Measurements from ENCODE around the gene KCNK16. TPM values are rescaled to one million over a fixed set of nuclear protein-coding genes. Genes with fewer than 3 reads are reported as not detected.

KCNK16 gene
- total RNA-seq, 1 donor from 2014 or later, result not detected

GRCh38 chr6:39363280-39363679 is 40.8 kb upstream of the KCNK16 start:
- Mint-ChIP-seq H3K9me3 (no peaks in the 10 kb centered on the region), H3K4me3 (no peak overlapping the region), H3K36me3 (no peaks in the 10 kb centered on the region), H3K27me3 (ENCODE audit: insufficient read depth, low read depth) (peaks cover 7% of the 10 kb centered on the region), H3K4me1 (peaks cover 30% of the 10 kb centered on the region), H3K27ac (no peak overlapping the region)
- TF ChIP-seq EZH2 (IDR thresholded peaks at IDR 0.05) (no peak), EZH2phosphoT487 (IDR thresholded peaks at IDR 0.05) (no peak)
- TF ChIP-seq, protein P1, sequence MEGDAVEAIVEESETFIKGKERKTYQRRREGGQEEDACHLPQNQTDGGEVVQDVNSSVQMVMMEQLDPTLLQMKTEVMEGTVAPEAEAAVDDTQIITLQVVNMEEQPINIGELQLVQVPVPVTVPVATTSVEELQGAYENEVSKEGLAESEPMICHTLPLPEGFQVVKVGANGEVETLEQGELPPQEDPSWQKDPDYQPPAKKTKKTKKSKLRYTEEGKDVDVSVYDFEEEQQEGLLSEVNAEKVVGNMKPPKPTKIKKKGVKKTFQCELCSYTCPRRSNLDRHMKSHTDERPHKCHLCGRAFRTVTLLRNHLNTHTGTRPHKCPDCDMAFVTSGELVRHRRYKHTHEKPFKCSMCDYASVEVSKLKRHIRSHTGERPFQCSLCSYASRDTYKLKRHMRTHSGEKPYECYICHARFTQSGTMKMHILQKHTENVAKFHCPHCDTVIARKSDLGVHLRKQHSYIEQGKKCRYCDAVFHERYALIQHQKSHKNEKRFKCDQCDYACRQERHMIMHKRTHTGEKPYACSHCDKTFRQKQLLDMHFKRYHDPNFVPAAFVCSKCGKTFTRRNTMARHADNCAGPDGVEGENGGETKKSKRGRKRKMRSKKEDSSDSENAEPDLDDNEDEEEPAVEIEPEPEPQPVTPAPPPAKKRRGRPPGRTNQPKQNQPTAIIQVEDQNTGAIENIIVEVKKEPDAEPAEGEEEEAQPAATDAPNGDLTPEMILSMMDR (IDR thresholded peaks at IDR 0.05), result no peak
- H3K9me3 ChIP-seq (ENCODE audit: low read depth), result no peaks in the 10 kb centered on the region
- H3K36me3 ChIP-seq, result no peaks in the 10 kb centered on the region
- no peak overlapping the region for H3K9ac ChIP-seq
- no peaks in the 10 kb centered on the region for H3K27me3 ChIP-seq
- H4K20me1 ChIP-seq (ENCODE audit: low read depth), result peaks cover 4% of the 10 kb centered on the region
- H3K27ac ChIP-seq, result no peak overlapping the region
- no peaks in the 10 kb centered on the region for H3K79me2 ChIP-seq (ENCODE audit: low read depth)
- H3F3A ChIP-seq (ENCODE audit: low read depth), result peaks cover 8% of the 10 kb centered on the region
- H3K4me3 ChIP-seq, result no peak overlapping the region
- no peak overlapping the region for H3K4me2 ChIP-seq
- H2AFZ ChIP-seq (replicated peaks), result no peak overlapping the region
- H3K4me1 ChIP-seq, result peaks cover 7% of the 10 kb centered on the region
- no peak for DNase-seq (ENCODE audit: low spot score)

DNA sequence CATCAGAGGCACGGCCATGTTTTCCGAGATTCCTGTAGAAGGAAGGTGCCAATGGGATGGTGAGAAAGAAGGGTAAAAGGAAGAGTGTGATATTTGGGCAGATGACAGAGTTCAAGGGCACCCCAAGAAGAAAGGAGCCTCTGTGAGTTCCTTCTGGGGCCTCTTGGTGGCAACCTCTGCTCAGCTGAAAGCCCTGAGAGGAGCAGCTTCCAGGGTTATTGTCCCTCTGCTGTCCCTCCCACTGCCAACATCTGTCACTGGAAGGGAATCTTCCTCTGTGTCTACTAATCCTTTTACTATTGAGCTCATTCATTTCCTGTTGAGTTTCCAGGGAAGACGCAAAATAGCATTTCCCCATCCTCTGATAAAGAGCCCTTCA is 40.0 kb upstream of the KCNK16 start:
- Histone ChIP-seq H4K20me1 (ENCODE audit: low read depth) (peaks cover 4% of the 10 kb centered on the region), H3K9ac (no peak overlapping the region), H3K4me1 (peaks cover 5% of the 10 kb centered on the region), H3K27ac (no peak overlapping the region), H2AFZ (replicated peaks) (no peak overlapping the region), H3K27me3 (no peaks in the 10 kb centered on the region), H3F3A (ENCODE audit: low read depth) (peaks cover 8% of the 10 kb centered on the region), H3K9me3 (ENCODE audit: low read depth) (no peaks in the 10 kb centered on the region), H3K4me2 (peak overlapping the region; percentile 27), H3K4me3 (no peak overlapping the region), H3K36me3 (no peaks in the 10 kb centered on the region), H3K79me2 (ENCODE audit: low read depth) (no peaks in the 10 kb centered on the region)
- peaks cover 28% of the 10 kb centered on the region for H3K4me1 Mint-ChIP-seq
- peak; percentile 73 for DNase-seq (ENCODE audit: low spot score)
- peaks cover 7% of the 10 kb centered on the region for H3K27me3 Mint-ChIP-seq (ENCODE audit: insufficient read depth, low read depth)
- H3K4me3 Mint-ChIP-seq, result no peak overlapping the region
- no peaks in the 10 kb centered on the region for H3K9me3 Mint-ChIP-seq
- H3K36me3 Mint-ChIP-seq, result no peaks in the 10 kb centered on the region
- TF ChIP-seq, protein P1 (IDR thresholded peaks at IDR 0.05), result peak; percentile 8
- no peak for TF ChIP-seq EZH2 (IDR thresholded peaks at IDR 0.05)
- no peak overlapping the region for H3K27ac Mint-ChIP-seq

DNA sequence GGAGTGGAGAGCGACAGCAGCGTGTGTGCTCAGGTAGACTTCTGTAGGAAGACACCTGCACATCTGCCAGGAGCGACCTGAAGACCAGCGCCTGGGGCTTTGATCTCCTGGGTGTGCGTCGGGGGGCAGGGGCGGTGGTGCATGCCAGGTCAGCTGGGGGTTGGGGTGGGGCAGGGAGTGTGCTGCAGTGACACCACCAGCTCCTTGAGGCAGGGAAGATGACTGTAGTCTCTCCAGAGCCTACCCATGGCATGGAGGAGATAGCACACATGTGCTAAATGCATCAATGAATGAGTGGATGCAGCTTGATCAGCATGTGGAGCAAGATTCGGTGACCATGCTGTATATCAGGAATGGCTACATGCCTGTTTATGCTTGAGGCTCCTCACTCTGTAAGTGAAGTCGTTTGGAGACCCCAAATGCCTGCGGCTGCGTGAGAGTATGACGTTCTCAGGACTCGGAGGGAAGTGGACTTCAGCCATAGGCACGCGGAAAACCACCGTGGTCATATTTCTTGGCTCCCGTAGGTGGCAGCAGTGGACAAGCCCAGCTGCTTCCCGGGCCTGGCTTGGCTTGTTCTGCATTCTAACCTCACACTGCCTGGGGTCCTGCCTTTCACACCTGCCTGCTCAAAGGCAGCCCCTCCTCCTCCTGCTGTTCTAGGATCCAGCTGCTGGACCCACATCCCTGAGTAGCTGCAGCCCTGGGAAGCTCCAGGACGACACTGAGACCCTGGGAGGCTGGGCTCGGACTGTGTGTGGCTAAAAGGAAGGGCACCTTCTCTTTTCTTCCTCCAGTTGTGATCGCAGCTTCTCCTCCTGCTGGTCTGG is 39.4 kb upstream of the KCNK16 start:
- Histone ChIP-seq H3K4me3 (no peak overlapping the region), H3K4me2 (peak overlapping the region; percentile 27), H4K20me1 (ENCODE audit: low read depth) (peaks cover 4% of the 10 kb centered on the region), H3K79me2 (ENCODE audit: low read depth) (no peaks in the 10 kb centered on the region), H2AFZ (replicated peaks) (peak overlapping the region; percentile 76), H3K27me3 (no peaks in the 10 kb centered on the region), H3K9ac (no peak overlapping the region), H3F3A (ENCODE audit: low read depth) (peaks cover 8% of the 10 kb centered on the region), H3K9me3 (ENCODE audit: low read depth) (no peaks in the 10 kb centered on the region), H3K36me3 (no peaks in the 10 kb centered on the region), H3K27ac (no peak overlapping the region), H3K4me1 (peaks cover under 1% of the 10 kb centered on the region)
- DNase-seq (ENCODE audit: low spot score), result peak; percentile 86
- Mint-ChIP-seq H3K36me3 (no peaks in the 10 kb centered on the region), H3K9me3 (no peaks in the 10 kb centered on the region), H3K27me3 (ENCODE audit: insufficient read depth, low read depth) (peaks cover 5% of the 10 kb centered on the region), H3K27ac (no peak overlapping the region), H3K4me3 (no peak overlapping the region), H3K4me1 (peaks cover 21% of the 10 kb centered on the region)
- TF ChIP-seq EZH2 (IDR thresholded peaks at IDR 0.05) (no peak), EZH2phosphoT487 (IDR thresholded peaks at IDR 0.05) (no peak)
- TF ChIP-seq, protein P1 (IDR thresholded peaks at IDR 0.05), result peak; percentile 69

Measured in neural progenitor cell (in vitro differentiated cells).